Cardiac fibroblast (primary cell): ENCODE measurements around the gene RGS4.

Experiments
- DNase-seq, 2 donors: peaks; one replicate each; pipeline versions ENCODE4 v3.0.0 to v3.0.0-alpha.2; 2010; ENCODE audit warnings: low read depth in 2 of 2
- H3K4me3 ChIP-seq, 2 donors: replicated peaks in 1 of 2; 1 replicate in 1 of 2; 2 replicates in 1 of 2; pipeline ENCODE4 v1.5.1; 2011; ENCODE audit warnings: low read depth in 2 of 2, low read length in 2 of 2, mild to moderate bottlenecking in 2 of 2, moderate library complexity in 1 of 2
- TF ChIP-seq, protein P1 (sequence below): IDR thresholded peaks from one replicate; pipeline ENCODE4 v1.5.1; 2011; ENCODE audit warnings: low read depth, mild to moderate bottlenecking, low read length, inconsistent platforms

RGS4 gene

DNA sequence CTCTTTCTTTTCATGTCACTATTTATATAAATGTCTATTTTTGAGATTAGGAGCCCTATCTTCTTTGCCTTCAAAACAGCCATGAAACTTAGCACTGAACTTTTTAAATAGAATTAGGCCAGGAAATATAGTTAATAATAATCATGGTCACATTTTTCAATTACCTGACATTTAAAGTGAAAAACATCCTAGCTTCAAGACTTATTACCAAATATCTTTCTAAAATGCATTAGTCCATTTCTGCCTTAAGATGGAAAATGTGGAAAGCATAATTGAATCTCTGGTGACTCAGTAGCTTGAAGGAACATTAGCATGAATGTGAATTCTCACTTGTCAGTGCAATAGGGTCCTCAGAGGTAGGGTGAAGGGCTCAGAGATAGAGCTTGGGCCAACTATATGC lies 18.7 kb upstream of the RGS4 start:
- TF ChIP-seq, protein P1, sequence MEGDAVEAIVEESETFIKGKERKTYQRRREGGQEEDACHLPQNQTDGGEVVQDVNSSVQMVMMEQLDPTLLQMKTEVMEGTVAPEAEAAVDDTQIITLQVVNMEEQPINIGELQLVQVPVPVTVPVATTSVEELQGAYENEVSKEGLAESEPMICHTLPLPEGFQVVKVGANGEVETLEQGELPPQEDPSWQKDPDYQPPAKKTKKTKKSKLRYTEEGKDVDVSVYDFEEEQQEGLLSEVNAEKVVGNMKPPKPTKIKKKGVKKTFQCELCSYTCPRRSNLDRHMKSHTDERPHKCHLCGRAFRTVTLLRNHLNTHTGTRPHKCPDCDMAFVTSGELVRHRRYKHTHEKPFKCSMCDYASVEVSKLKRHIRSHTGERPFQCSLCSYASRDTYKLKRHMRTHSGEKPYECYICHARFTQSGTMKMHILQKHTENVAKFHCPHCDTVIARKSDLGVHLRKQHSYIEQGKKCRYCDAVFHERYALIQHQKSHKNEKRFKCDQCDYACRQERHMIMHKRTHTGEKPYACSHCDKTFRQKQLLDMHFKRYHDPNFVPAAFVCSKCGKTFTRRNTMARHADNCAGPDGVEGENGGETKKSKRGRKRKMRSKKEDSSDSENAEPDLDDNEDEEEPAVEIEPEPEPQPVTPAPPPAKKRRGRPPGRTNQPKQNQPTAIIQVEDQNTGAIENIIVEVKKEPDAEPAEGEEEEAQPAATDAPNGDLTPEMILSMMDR, result no peak
- no peak for DNase-seq

DNA sequence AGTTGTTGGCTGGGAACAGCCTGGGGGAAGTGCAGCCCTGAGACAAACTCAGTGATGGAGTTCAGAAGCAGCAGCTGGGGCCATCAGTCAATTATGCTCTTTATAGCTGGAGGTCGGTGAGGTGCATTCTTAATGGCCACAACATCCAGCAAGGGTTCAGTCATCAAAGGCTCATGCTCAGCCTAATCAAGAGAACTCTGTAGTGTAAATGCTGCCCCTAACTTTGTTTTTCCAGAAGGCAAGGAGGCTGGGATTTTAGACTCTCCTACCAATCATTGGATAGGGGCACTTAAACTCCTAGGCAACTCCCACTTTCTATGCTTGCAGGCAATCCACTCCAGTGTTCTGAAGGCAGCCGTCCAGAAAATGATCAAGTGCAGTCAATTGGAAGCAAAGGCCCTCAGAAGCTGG lies 15.0 kb upstream of the RGS4 start:
- no peak for DNase-seq
- H3K4me3 ChIP-seq, result no peak overlapping the region
- TF ChIP-seq, protein P1, result no peak

More for the DNA sequence above, 18.7 kb upstream of the RGS4 start:
- H3K4me3 ChIP-seq, result no peak overlapping the region

DNA sequence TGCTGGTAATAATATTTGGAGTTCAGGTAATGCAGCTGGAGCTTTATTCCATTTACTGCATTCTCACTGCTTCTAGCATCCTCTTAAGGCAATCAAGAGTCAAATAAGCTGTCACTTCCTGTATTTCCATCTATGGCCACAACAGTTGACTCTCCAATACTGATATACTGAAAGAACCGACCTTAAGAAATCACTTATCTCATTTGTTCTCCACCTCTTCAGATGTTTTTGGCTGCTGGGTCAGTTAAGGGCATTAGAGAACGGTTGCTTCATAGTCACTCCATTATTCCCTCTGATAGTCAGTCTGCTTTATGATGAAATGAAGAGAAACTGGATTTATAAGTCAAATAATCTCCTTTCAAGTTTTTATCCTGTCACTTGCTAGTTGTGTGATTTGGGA lies 14.2 kb upstream of the RGS4 start:
- TF ChIP-seq, protein P1, result no peak
- no peak for DNase-seq
- H3K4me3 ChIP-seq, result no peak overlapping the region

DNA sequence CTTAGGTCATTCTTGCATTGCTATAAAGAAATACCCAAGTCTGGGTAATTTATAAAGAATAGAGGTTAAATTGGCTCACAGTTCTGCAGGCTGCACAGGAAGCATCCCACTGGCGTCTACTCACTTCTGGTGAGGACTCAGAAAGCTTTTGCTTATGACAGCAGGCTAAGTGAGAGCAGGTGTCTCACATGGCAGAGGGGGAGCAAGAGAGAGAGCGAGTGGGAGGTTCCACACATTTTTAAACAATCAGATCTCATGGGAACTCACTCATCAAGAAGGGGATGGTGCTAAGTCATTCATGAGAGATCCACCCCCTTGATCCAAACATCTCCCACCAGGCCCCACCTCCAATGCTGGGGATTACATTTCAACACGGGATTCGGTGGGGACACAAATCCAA lies 13.6 kb upstream of the RGS4 start:
- H3K4me3 ChIP-seq, result no peak overlapping the region
- DNase-seq, result no peak
- TF ChIP-seq, protein P1, result no peak

DNA sequence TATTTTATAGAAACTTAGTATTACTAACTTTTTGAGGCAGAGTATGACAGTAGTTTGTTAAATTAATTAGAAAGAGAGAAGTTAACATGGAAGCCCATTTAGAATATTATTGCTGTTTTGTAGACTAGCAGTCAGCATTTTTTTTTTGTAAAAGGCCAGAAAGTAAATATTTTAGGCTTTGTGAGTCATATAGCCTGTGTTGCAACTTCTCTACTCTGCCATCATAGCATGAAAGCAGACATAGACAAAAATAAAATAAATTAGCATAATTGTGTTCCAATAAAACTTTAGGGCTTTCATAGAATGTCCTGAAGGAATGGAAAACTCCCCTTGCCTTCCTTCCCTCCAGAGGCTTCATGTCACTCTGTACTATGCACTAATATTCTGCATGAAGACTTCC lies 12.3 kb upstream of the RGS4 start:
- H3K4me3 ChIP-seq, result no peak overlapping the region
- TF ChIP-seq, protein P1, result no peak
- peak; percentile 64 to 71 for DNase-seq

DNA sequence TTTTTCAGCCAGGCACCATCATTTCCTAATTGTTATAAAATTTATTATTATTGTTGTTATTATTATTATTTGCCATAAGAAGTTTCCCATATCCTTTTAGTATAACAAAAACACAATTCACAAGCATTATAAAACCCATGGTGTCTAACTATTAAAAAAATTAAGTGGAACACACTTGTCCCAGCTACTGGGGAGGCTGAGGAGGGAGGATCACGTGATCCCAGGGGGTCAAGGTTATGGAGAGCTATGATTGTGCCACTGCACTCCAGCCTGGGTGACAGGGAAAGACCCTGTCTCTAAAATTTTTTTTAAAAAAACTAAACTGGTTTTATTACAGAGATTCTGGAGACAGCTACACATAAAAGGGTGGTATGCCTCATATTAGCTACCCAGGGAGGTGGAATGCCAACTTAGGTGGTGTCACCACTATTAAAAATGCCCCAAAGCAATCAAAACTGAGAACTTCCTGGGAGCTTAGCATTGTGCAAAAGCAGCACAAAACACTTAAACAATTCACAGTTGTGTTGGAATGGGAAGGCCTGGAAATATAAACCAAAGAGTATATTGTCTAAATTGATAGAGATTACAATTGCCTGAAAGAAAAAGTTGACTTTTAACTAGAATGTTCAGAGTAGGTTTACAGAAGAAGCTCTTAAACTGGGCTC lies 8.7 kb upstream of the RGS4 start:
- DNase-seq, result no peak
- TF ChIP-seq, protein P1, result no peak

DNA sequence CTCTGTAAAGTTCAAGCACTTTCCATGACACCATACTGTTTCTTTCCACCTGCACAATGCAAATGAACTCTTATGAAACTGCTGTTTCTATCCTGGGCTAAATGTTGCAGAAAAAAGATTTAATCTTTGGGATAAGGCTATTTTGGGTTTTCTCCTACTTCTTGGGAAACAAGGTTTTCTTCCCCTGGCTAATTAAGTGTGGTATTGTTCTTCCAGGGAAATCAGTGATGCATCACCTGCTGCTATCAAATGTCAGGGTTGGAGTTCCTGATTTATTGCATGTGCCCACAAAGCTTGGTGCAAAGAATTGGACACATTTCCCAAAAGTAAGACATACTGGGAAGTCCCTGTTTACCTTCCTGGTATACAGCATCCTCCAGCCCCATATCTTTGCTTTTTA lies 6.0 kb upstream of the RGS4 start:
- H3K4me3 ChIP-seq, result no peak overlapping the region

More for the DNA sequence above, 8.7 kb upstream of the RGS4 start:
- H3K4me3 ChIP-seq, result no peak overlapping the region

More for the DNA sequence above, 6.0 kb upstream of the RGS4 start:
- no peak for DNase-seq
- TF ChIP-seq, protein P1, result no peak
